HG03025 (cell line): ENCODE measurements around the gene SMIM1.

Source experiments
- ATAC-seq: cut with Tn5 transposase; IDR thresholded peaks from one replicate; pipeline ENCODE4 v1.9.1; 2021; ENCODE audit warnings: mild to moderate bottlenecking, moderate library complexity; ENCODE audit not compliant: unreplicated experiment, low FRiP score

Gene SMIM1

GRCh38 chr1:3817138-3817740 is 44.7 kb downstream of the SMIM1 start:
- ATAC-seq = no peak

- ATAC-seq = no peak
Observed at GRCh38 chr1:3817821-3818597, 45.5 kb downstream of the SMIM1 start.

GRCh38 chr1:3819771-3820200 is 47.2 kb downstream of the SMIM1 start:
- ATAC-seq = no peak

GRCh38 chr1:3820316-3820715 is 47.8 kb downstream of the SMIM1 start:
- no peak for ATAC-seq

- no peak for ATAC-seq
Observed at GRCh38 chr1:3821004-3821403, 48.5 kb downstream of the SMIM1 start.

- ATAC-seq = no peak
Observed at GRCh38 chr1:3821447-3821846, 48.9 kb downstream of the SMIM1 start.

GRCh38 chr1:3821908-3822307 is 49.4 kb downstream of the SMIM1 start:
- ATAC-seq = no peak

GRCh38 chr1:3822421-3822820 is 49.9 kb downstream of the SMIM1 start:
- no peak for ATAC-seq

GRCh38 chr1:3824650-3825049 is 52.1 kb downstream of the SMIM1 start:
- ATAC-seq = no peak

GRCh38 chr1:3825356-3825755 is 52.8 kb downstream of the SMIM1 start:
- no peak for ATAC-seq
